Stimulated activated memory B cell treated with anti-CD40 and anti-IgM and Interleukin-4, amounts not matched to agents 10 μg/mL and 1 μg/mL and 100 μg/mL, for 72 hours (primary cell): ENCODE results near the gene TJP1.
"Not testable (repeated sequence)": the region's sequence is repeated elsewhere in the genome, so short reads cannot be mapped to it uniquely, and the experiment has no call there.

Source experiments
- ATAC-seq: fragments of 150-1000 bp; cut with Tn5 transposase; 2 replicates; pipeline ENCODE4 v1.10.0; 2021
- H3K27ac Mint-ChIP-seq: one replicate; pipeline ENCODE4 v1.8.0; 2022; ENCODE audit warnings: mild to moderate bottlenecking, mixed read lengths
- H3K27me3 Mint-ChIP-seq: one replicate; pipeline ENCODE4 v1.8.0; 2022; ENCODE audit warnings: mixed read lengths
- H3K36me3 Mint-ChIP-seq: one replicate; pipeline ENCODE4 v1.8.0; 2022; ENCODE audit warnings: mixed read lengths
- H3K4me1 Mint-ChIP-seq: one replicate; pipeline ENCODE4 v1.8.0; 2022; ENCODE audit warnings: mixed read lengths
- H3K4me3 Mint-ChIP-seq: one replicate; pipeline ENCODE4 v1.8.0; 2022; ENCODE audit warnings: mild to moderate bottlenecking, moderate library complexity, mixed read lengths
- H3K9me3 Mint-ChIP-seq: one replicate; pipeline ENCODE4 v1.8.0; 2022; ENCODE audit warnings: mixed read lengths

The TJP1 gene

DNA sequence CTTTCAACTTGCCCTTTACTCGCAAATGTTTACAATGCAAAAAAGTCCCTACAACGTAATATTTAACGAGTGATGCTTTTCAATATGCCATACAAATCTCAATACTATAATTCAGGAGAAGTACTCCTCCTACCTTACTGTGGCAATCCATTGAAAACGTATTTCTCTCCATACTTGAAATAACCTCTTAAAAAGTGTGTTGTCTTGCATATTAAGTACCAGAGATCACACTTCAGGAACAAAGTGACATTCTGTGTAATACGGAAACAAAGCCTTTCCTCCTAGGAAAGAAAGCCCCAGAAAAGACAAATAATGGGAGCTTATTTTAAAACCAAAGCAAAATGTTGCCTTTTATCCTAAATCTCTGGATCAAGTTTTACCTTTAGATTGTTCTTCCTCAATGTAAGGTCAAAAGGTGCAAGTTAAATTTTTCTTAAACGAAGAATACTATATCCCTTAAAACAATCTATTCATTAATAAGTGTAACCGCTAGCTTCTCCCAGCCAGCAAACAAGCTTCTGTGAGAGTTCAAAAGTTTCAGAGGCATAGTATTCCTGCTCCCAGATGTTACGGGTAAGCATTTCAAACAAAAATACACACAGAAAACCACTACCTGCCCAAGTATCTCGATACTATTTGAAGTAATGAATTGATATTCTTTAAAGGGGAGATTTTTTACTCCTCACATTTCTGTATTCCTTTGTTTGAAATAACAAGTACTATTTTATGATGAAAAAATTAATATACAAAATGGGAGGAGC, 1.7 kb downstream of the TJP1 start:
- no peak for ATAC-seq
- Mint-ChIP-seq H3K9me3 (peaks cover 8% of the 10 kb centered on the region), H3K27ac (no peak overlapping the region), H3K4me3 (no peak overlapping the region), H3K27me3 (peaks cover 50% of the 10 kb centered on the region), H3K4me1 (no peaks in the 10 kb centered on the region), H3K36me3 (no peaks in the 10 kb centered on the region)

DNA sequence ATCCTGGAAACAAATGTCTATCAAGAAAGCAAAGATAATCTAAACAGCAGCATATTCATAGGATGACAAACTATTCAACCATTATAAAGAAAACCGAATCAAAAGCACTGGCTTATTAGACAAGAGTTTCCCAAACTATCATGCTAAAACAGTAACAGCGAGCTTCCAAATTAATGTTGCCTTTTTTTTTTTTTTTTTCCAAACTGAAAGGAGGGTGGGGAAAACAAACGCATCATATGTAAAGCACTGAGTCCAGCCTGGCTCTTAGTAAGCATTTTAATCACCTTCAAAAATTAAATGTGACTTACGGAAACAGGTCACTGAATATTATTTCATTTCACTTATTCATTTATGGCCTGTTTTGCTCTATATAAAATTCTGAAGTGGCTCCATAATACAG, 2.3 kb downstream of the TJP1 start:
- H3K9me3 Mint-ChIP-seq, result peaks cover 11% of the 10 kb centered on the region
- H3K27ac Mint-ChIP-seq, result no peak overlapping the region
- no peak overlapping the region for H3K4me3 Mint-ChIP-seq
- no peaks in the 10 kb centered on the region for H3K36me3 Mint-ChIP-seq
- H3K27me3 Mint-ChIP-seq, result peaks cover 56% of the 10 kb centered on the region
- H3K4me1 Mint-ChIP-seq, result no peaks in the 10 kb centered on the region
- no peak for ATAC-seq

GRCh38 chr15:29818141-29818540, 4.1 kb downstream of the TJP1 start:
- ATAC-seq, result no peak
- Mint-ChIP-seq H3K36me3 (no peaks in the 10 kb centered on the region), H3K4me1 (no peaks in the 10 kb centered on the region), H3K9me3 (peaks cover 11% of the 10 kb centered on the region), H3K27ac (no peak overlapping the region), H3K4me3 (no peak overlapping the region), H3K27me3 (peaks cover 66% of the 10 kb centered on the region)

DNA sequence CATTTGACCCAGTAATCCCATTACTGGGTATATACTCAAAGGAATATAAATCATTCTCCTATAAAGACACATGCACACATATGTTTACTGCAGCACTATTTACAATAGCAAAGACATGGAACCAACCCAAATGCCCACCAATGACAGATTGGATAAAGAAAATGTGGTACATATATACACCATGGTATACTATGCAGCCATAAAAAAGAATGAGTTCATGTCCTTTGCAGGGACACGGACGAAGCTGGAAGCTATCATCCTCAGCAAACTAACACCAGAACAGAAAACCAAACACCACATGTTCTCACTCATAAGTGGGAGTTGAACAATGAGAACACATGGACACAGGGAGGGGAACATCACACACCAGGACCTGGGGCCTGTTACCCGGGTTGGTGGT, 4.8 kb downstream of the TJP1 start:
- peaks cover 67% of the 10 kb centered on the region for H3K27me3 Mint-ChIP-seq
- not testable (repeated sequence) for ATAC-seq, H3K36me3 Mint-ChIP-seq, H3K27ac Mint-ChIP-seq, H3K4me1 Mint-ChIP-seq, H3K4me3 Mint-ChIP-seq
- H3K9me3 Mint-ChIP-seq, result peaks cover 12% of the 10 kb centered on the region

DNA sequence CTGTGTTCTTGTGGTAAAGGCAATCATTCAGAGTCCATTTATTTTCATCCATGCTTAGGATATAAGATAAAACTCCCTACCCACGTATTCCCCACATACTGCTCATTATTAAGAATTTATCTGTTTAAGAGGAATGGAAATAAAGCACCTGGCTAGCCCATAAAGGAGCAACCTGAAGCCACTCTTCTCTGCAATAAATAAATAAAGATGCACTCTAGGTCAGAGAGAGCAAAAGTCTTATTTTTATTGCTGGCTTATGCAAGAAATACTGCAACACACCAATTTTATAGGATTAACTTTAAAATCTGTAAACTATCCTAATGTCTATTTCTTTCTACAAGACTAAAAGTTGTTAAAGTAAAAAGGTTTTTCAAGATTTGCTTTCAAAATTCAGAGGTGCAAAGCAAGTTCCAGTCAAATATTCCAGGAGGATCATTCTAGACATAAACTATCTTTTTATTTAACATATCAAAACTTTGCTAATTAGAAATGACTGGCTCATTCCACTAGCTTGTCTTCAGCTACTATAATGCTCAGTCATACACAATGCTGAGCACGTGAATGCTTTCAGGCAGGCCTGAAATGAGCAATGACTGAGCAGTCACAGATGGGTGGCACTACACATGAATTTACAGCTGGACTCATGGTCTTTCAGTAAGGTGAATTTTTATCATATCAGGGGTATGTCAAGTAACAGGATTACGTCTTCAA, 7.1 kb downstream of the TJP1 start:
- H3K4me1 Mint-ChIP-seq, result no peaks in the 10 kb centered on the region
- no peak overlapping the region for H3K4me3 Mint-ChIP-seq
- H3K9me3 Mint-ChIP-seq, result peaks cover 17% of the 10 kb centered on the region
- H3K27me3 Mint-ChIP-seq, result peaks cover 65% of the 10 kb centered on the region
- no peaks in the 10 kb centered on the region for H3K36me3 Mint-ChIP-seq
- H3K27ac Mint-ChIP-seq, result no peak overlapping the region
- ATAC-seq, result no peak

DNA sequence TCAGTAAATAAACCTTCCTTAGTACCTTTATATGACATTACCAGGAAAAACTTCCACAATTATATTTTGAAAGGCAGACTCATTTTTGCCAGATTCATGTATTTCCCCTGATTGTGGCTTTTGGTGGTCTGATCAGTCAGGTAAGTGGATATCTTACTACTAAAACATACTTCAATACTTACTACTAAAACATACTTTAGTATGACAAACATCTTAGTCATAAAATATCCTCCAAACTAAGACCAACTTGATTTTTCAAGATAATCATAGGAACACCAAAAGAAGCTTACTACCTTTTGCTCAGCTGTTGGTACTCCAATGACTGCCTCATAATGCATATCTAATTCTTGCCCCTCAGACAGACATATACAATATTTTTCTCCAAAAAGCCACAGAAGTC, 9.3 kb downstream of the TJP1 start:
- Mint-ChIP-seq H3K4me1 (no peaks in the 10 kb centered on the region), H3K36me3 (no peaks in the 10 kb centered on the region), H3K4me3 (no peak overlapping the region), H3K9me3 (peaks cover 15% of the 10 kb centered on the region), H3K27ac (no peak overlapping the region), H3K27me3 (peaks cover 48% of the 10 kb centered on the region)
- no peak for ATAC-seq

DNA sequence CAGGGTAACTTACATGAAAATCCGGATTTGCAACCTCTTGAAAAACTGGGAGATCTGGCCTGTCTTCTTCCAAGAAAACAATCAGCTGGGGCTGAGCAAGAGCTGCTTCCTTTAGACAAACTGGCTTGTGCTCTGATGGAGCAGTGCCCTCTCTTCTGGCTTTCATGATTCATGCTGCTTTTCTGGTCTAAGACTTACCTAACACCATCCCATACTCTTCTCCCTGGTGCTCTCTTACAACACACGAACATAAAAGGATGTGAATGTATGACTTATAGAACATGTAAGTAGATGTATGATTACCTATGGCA, 9.9 kb downstream of the TJP1 start:
- Mint-ChIP-seq H3K36me3 (no peaks in the 10 kb centered on the region), H3K4me1 (no peaks in the 10 kb centered on the region), H3K27me3 (peaks cover 48% of the 10 kb centered on the region), H3K4me3 (no peak overlapping the region), H3K27ac (no peak overlapping the region), H3K9me3 (peaks cover 12% of the 10 kb centered on the region)
- no peak for ATAC-seq

DNA sequence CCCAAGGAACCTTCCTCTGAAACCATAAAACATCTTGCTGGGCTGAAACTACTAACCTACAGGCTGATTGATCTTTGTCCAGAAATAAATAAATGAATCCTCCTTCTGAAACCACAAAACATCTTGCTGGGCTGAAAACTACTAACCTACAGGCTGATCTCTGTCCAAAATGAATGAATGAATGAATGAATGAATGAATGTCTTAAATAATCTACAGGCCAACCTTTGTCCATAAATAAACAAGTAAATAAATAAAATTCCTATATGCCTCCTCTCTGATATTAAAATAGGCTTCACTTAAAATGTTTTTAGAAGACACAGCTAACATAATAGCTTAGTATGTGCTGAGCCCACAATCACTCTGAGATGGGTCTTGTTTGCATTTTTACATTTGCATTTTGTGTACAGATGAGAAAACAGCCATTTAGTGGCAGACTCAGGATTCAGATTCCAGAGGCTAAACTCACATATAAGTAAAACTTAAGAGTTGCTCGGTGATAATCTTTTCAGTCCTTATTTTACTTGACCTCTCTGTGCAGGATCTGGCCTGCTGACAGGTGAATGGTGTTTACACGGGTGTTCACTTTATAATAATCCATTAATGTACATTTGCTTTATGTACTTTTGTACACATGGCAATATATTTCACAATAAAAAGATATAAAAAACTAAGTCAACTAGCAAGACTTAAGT, 10.4 kb downstream of the TJP1 start:
- Mint-ChIP-seq H3K4me1 (no peaks in the 10 kb centered on the region), H3K9me3 (peaks cover 8% of the 10 kb centered on the region), H3K27me3 (peaks cover 48% of the 10 kb centered on the region), H3K4me3 (no peak overlapping the region), H3K27ac (no peak overlapping the region), H3K36me3 (no peaks in the 10 kb centered on the region)
- ATAC-seq, result no peak

DNA sequence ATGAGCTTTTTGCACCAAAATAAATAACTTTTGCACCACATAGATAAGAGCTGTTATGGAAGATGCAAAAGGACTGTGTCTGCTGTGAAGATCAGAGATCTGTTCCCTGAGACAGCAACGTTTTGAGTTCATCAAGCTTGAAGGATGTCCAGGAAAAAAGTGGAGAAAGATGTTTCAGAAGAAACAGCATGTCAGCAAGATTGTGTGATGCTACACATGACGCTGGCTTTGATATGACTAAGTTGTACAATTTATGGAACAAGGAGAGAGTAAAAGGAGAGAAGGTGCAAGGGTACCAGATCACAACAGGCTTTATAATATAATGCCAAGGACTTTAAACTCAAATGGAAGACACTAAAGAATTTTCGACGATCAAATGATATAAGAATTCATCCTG, 16.6 kb downstream of the TJP1 start:
- H3K9me3 Mint-ChIP-seq, result peaks cover 3% of the 10 kb centered on the region
- peaks cover 44% of the 10 kb centered on the region for H3K27me3 Mint-ChIP-seq
- H3K4me3 Mint-ChIP-seq, result no peak overlapping the region
- no peaks in the 10 kb centered on the region for H3K4me1 Mint-ChIP-seq
- H3K27ac Mint-ChIP-seq, result no peak overlapping the region
- H3K36me3 Mint-ChIP-seq, result no peaks in the 10 kb centered on the region
- ATAC-seq, result no peak

DNA sequence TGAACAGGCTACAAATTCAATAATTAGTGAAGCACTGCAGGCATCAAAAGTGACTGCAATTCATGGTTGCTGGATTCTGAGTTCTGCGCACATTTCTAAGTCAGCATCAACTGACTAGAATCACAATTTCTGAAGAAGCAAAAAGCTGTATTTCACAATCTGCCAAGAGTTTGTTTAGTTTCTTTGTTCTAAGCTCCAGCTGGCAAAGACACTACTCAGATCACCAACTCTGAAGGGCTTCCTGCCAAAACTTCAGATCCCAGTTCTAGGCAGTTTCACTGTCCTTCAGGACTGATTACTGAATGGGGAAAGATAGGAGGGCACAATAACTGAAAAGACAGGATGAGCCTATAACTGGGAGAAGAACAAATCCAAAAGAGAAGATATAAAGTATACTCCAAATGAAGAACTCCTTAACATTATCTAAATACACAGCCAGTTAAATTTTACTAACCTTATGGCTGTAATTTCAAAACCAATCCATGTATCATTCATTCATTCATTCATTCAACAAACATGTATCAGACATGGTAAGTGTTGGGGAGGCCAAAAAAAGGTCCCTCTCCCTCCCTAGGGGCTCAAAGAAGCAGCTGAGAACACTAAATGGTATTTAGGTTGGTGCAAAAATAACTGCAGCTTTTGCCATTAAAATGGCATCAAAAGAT, 17.1 kb downstream of the TJP1 start:
- Mint-ChIP-seq H3K36me3 (no peaks in the 10 kb centered on the region), H3K27ac (no peak overlapping the region), H3K4me1 (no peaks in the 10 kb centered on the region), H3K27me3 (peaks cover 44% of the 10 kb centered on the region), H3K4me3 (no peak overlapping the region), H3K9me3 (peaks cover 3% of the 10 kb centered on the region)
- no peak for ATAC-seq

DNA sequence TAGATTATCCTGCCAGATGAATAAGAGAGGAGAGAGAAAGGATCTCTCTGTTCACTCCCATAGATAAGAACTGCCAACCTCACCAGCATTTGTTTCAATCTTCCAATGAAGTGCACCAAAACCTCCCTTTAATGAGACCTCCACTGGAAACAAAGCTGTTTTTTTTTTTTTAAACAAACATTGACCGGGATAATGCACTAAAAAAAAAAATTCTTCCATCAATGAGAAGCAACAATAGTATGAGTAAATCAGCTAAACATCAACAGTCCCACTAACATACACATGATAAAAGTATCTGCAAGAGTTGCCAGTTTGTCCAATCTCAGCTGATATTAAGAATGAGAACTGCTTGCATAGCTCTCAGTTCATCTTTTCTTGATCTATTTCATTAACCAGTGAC, 19.9 kb downstream of the TJP1 start:
- ATAC-seq, result no peak
- Mint-ChIP-seq H3K27ac (no peak overlapping the region), H3K36me3 (no peaks in the 10 kb centered on the region), H3K4me3 (no peak overlapping the region), H3K9me3 (peaks cover 3% of the 10 kb centered on the region), H3K4me1 (no peaks in the 10 kb centered on the region), H3K27me3 (peaks cover 36% of the 10 kb centered on the region)

DNA sequence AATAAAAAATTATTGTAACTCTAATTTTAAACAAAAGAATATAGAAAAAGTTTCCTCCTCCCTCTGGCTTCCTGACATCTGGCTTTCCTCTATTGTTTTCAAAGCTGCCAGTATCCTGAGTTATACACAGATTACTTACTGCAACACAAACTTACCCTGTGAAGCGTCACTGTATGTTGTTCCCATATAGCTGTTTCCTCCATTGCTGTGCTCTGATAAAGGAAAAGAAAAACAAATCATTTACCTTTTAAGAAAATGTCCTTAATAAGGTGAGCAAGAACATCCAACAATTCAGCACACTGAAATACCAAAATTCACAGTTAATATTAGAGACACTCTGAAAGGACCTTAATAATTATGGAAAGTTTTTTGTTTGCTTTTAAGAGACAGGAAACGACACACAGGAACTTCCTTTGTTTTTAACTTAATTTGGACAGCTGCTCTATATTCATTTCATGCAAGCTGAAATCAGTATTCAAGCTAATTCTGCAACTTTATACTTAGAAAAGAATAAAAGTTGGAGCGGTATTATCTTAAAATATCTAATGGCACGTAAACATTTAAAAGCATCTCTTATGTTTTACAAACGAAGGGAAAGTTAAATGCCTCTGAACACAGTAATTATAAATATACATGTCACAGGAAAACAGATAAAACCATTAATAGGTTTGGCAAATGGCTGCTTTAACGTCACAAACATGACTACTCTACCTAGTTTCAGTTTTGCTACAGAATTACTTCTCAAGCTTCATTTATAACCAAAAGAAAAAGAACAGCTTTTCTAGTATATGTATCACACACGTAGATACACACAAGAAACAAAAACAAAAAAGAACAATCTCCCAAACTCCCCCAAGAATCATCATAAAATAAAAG, 21.5 kb downstream of the TJP1 start:
- ATAC-seq, result no peak
- H3K27me3 Mint-ChIP-seq, result peaks cover 24% of the 10 kb centered on the region
- H3K4me1 Mint-ChIP-seq, result no peaks in the 10 kb centered on the region
- H3K4me3 Mint-ChIP-seq, result no peak overlapping the region
- peaks cover 6% of the 10 kb centered on the region for H3K9me3 Mint-ChIP-seq
- no peak overlapping the region for H3K27ac Mint-ChIP-seq
- H3K36me3 Mint-ChIP-seq, result no peaks in the 10 kb centered on the region

GRCh38 chr15:29799859-29800258, 22.4 kb downstream of the TJP1 start:
- no peak for ATAC-seq
- H3K36me3 Mint-ChIP-seq, result no peaks in the 10 kb centered on the region
- H3K27me3 Mint-ChIP-seq, result peaks cover 20% of the 10 kb centered on the region
- no peaks in the 10 kb centered on the region for H3K4me1 Mint-ChIP-seq
- no peak overlapping the region for H3K27ac Mint-ChIP-seq
- H3K9me3 Mint-ChIP-seq, result peaks cover 8% of the 10 kb centered on the region
- H3K4me3 Mint-ChIP-seq, result no peak overlapping the region

GRCh38 chr15:29795610-29796009, 26.7 kb downstream of the TJP1 start:
- Mint-ChIP-seq H3K27ac (no peak overlapping the region), H3K27me3 (peaks cover 16% of the 10 kb centered on the region), H3K9me3 (peaks cover 5% of the 10 kb centered on the region), H3K36me3 (no peaks in the 10 kb centered on the region), H3K4me3 (no peak overlapping the region), H3K4me1 (no peaks in the 10 kb centered on the region)
- ATAC-seq, result no peak
